Mucosa of rectum (tissue), 2 donors: ENCODE measurements around the gene APIP.

Experiments
- H3K27ac ChIP-seq, 2 donors: one replicate each; pipeline ENCODE4 v1.7.0; 2013; ENCODE audit warnings: inconsistent platforms in 2 of 2, low read depth in 2 of 2, low read length in 2 of 2
- H3K27me3 ChIP-seq, 2 donors: one replicate each; pipeline ENCODE4 v1.7.0; 2013; ENCODE audit warnings: low read length in 2 of 2; ENCODE audit not compliant: control insufficient read depth in 2 of 2, insufficient read depth in 2 of 2
- H3K36me3 ChIP-seq, 2 donors: one replicate each; pipeline ENCODE4 v1.7.0; 2013; ENCODE audit warnings: low read length in 2 of 2; ENCODE audit not compliant: control insufficient read depth in 2 of 2, insufficient read depth in 2 of 2
- H3K4me1 ChIP-seq, 2 donors: one replicate each; pipeline ENCODE4 v1.7.0; 2013; ENCODE audit warnings: low read length in 2 of 2, mild to moderate bottlenecking in 1 of 2; ENCODE audit not compliant: control insufficient read depth in 2 of 2, insufficient read depth in 2 of 2
- H3K4me3 ChIP-seq, 2 donors: one replicate each; pipeline ENCODE4 v1.7.0; 2013; ENCODE audit warnings: low read length in 2 of 2
- H3K9ac ChIP-seq, 2 donors: one replicate each; pipeline ENCODE4 v1.7.0; 2013; ENCODE audit warnings: low read length in 2 of 2, low read depth in 1 of 2, mild to moderate bottlenecking in 1 of 2
- H3K9me3 ChIP-seq, 2 donors: one replicate each; pipeline ENCODE4 v1.7.0; 2013; ENCODE audit warnings: low read length in 2 of 2; ENCODE audit not compliant: control insufficient read depth in 2 of 2
- donor health status: healthy.
- donor health status: Normal muscosa, but diverticular disease.

Gene APIP

DNA sequence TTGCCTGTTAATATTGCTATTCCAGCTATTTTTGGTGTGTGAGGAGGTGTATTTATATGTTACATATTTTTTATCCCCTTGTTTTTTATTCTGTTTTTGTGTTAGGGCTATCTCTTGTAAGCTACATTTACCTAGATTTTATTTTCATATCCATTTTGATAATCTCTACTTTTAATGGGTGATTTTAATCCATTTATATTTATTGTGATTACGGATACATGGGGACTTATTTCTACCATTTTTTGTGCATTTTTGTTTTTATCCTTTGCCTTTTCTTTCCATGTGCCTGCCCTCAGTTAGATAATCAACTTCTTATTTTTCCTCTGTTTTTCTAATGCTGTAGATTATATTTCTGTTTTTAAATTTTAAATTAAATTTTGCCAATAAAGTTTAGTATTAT lies 28.5 kb upstream of the APIP start:
- H3K4me1 ChIP-seq = no peaks in the 10 kb centered on the region
- no peaks in the 10 kb centered on the region for H3K9me3 ChIP-seq
- H3K27me3 ChIP-seq = no peaks in the 10 kb centered on the region
- H3K9ac ChIP-seq = no peak overlapping the region
- peaks cover 0 to 2% of the 10 kb centered on the region in 2 donors for H3K36me3 ChIP-seq
- no peak overlapping the region for H3K4me3 ChIP-seq
- no peak overlapping the region for H3K27ac ChIP-seq

DNA sequence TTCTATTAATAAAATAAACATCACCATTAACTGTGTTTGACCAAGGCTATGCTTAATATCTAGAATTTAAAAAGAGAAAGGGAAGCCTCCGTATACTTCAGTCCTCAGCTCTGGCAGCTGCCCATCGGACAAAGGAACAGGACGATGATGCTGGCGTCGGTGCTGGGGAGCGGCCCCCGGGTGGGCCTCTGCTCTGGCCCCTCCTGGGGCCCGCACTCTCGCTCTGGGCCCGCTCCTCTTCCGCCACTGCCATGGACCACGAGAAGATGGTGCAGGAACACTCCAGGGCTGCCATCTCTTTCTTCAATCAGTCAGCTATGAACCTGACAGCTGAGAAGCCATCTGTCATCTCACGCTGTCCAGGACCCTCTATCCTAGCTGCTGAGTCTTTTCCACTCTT lies 25.5 kb upstream of the APIP start:
- Histone ChIP-seq H3K36me3 (peaks cover 0 to 2% of the 10 kb centered on the region in 2 donors), H3K27me3 (no peaks in the 10 kb centered on the region), H3K4me3 (no peak overlapping the region), H3K27ac (no peak overlapping the region), H3K9ac (no peak overlapping the region), H3K4me1 (no peaks in the 10 kb centered on the region), H3K9me3 (no peaks in the 10 kb centered on the region)

DNA sequence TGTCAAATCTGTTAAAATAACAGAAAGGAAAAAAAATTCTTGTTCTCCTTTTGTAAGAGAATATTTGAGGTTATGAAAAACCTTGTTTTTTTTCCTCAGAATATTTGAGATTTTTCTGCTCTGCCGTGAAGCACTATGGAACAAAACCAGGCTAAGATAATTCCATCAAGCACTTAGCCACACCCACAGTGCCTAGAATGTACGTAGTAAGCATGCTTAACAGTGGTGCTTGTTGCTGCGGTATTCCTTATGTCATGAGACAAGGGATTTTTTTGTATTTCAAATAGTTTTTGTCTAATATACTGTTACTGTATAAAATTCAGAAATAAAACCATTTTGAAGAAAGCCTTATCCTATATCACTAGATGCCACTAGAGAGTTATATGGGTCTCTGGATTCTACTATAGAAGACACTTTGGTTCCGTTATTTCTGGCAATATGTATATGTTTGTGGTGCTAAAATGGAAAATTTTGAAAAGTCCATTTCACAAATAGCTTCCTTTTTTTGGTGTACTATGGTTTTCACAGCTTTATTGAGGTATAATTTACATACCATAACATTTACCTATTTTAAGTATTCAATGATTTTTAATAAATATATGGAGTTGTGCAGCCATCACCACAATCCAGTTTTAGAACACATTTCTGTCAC lies 24.0 kb upstream of the APIP start:
- H3K9me3 ChIP-seq = no peaks in the 10 kb centered on the region
- no peak overlapping the region for H3K27ac ChIP-seq
- no peak overlapping the region for H3K4me3 ChIP-seq
- no peaks in the 10 kb centered on the region for H3K27me3 ChIP-seq
- H3K36me3 ChIP-seq = peaks cover 0 to 2% of the 10 kb centered on the region in 2 donors
- no peaks in the 10 kb centered on the region for H3K4me1 ChIP-seq
- H3K9ac ChIP-seq = no peak overlapping the region

DNA sequence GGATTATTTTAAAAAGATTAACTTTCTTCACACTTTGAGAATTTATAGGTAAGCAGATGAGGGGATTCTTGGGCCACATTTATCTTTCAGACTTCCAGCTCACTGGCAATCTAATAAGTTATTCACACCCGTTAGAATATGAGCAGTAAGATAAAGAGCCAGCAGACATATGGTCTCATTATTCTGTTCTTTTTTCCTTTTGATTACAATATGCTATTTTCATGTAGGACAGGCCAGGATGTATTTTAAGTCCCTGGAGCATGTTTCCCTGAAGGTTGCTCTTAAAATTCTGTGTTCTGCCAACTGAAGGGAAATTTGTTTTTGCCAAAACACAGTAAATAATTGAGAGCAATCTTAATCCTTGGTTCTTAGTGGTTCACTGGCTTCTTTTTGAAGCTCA lies 22.4 kb upstream of the APIP start:
- H3K4me1 ChIP-seq = no peaks in the 10 kb centered on the region
- H3K9me3 ChIP-seq = no peaks in the 10 kb centered on the region
- H3K9ac ChIP-seq = no peak overlapping the region
- H3K27ac ChIP-seq = no peak overlapping the region
- peaks cover 0 to 7% of the 10 kb centered on the region in 2 donors for H3K36me3 ChIP-seq
- H3K27me3 ChIP-seq = no peaks in the 10 kb centered on the region
- H3K4me3 ChIP-seq = no peak overlapping the region

DNA sequence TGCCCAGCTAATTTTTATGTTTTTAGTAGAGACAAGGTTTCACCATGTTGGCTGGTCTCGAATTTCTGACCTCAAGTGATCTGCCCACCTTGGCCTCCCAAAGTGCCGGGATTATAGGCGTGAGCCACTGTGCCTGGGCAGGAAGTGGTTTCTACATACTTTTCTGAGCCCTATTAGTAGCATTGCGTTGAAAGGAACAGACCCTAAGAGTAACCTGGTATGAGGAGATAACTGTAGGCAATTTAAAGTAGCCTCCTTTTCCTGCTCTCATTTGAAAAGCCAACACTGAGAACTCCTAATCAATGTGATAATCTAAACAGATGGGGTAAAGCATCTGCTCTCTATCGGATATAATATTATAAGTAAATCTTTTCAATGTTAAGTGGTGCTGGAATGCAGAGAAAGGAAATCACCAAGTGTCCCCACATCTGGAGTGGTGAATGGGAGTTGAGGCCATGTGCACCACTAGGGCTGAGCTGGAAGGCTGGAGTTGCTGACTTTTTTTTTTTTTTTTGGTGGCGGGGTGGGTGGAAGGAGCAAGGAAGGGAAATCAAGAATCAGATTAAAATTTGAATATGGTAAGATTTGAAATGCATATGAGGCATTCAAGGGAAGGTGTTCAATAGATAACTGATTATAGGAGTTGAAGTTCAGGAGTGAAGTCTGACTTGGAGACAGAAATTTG lies 20.9 kb upstream of the APIP start:
- Histone ChIP-seq H3K4me3 (no peak overlapping the region), H3K27me3 (no peaks in the 10 kb centered on the region), H3K4me1 (no peaks in the 10 kb centered on the region), H3K36me3 (peaks cover 5 to 7% of the 10 kb centered on the region in 2 donors), H3K27ac (no peak overlapping the region), H3K9me3 (no peaks in the 10 kb centered on the region), H3K9ac (no peak overlapping the region)

DNA sequence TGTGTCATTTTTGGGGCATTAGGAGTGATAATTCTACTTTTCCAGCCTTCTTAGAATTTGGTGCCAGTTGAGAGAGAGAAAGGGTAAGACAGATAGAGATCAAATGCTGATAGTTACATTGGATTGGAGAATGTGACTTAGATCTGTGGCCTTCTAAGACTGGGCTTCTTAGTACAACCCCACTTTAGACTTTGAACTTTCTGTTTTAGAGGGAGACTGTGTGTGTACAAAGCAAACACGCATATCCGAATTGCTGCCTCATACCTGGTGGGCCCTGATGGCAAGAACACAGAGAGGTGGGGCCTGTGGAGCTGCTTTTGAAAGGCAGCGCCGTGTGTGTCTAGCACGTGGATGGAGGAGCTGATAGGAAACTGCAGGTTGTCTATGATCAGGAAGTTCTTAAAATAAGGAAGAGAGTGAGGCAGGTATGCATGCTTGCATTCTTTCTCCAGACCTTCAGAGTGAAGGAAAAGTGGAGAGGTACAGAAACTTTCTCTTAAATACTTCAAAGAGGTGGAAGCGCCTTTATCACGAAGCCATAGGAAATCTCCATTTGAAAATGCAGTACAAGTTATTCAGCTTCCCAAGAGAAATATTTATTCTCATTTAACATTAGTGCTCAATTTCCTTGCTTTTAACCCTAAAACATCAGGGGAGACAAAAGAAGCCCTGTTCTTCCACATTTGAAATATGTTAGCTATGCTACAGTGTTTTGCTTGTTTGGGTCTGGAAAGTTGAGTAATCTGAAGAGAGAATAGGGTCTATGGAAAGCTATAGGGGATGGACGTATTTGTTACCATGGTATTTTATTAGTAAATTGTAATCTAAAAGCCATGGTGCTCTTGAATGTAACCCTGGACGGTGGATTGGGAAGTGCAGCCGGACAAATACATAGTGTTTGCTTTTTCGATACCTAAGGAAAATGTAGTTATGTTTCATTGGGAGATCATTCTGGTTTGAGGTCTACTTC lies 13.9 kb upstream of the APIP start:
- Histone ChIP-seq H3K9me3 (no peaks in the 10 kb centered on the region), H3K36me3 (peaks cover 5% of the 10 kb centered on the region in 2 donors), H3K4me1 (peaks cover 0 to 4% of the 10 kb centered on the region in 2 donors), H3K9ac (no peak overlapping the region), H3K4me3 (no peak overlapping the region), H3K27ac (no peak overlapping the region), H3K27me3 (no peaks in the 10 kb centered on the region)

DNA sequence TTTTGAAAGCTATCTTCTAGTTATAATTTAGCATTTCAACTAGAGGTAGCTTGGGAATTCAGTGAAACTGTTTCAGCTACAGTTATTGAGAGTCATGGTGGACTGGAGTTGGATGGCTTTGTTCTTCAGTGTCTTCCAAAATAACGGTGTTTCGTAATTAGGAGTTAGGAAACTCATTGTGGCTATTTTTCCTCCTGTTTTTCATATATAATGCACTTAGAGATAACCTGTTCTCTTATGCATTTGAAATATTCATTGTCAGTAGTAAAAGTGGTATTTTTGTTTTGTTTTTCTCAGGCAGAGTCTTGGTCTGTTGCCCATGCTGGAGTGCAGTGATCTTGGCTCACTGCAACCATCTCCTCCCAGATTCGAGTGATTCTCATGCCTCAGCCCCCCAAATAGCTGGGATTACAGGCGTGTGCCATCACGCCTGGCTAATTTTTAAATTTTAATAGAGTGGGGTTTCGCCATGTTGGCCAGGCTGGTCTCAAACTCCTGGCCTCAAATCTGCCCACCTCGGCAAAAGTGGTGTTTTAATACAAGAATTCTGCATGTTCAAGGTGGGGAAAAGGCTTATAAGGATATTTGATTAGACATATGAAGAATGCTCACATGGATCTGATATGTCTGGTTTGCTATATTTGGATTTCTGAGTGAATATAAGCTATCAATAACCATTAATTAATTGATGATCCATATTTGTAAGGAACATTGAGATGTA lies 12.9 kb upstream of the APIP start:
- H3K27me3 ChIP-seq = no peaks in the 10 kb centered on the region
- H3K36me3 ChIP-seq = peaks cover 3 to 5% of the 10 kb centered on the region in 2 donors
- H3K4me1 ChIP-seq = peaks cover 2 to 4% of the 10 kb centered on the region in 2 donors
- H3K9me3 ChIP-seq = no peaks in the 10 kb centered on the region
- no peak overlapping the region for H3K27ac ChIP-seq
- H3K4me3 ChIP-seq = no peak overlapping the region
- H3K9ac ChIP-seq = no peak overlapping the region

DNA sequence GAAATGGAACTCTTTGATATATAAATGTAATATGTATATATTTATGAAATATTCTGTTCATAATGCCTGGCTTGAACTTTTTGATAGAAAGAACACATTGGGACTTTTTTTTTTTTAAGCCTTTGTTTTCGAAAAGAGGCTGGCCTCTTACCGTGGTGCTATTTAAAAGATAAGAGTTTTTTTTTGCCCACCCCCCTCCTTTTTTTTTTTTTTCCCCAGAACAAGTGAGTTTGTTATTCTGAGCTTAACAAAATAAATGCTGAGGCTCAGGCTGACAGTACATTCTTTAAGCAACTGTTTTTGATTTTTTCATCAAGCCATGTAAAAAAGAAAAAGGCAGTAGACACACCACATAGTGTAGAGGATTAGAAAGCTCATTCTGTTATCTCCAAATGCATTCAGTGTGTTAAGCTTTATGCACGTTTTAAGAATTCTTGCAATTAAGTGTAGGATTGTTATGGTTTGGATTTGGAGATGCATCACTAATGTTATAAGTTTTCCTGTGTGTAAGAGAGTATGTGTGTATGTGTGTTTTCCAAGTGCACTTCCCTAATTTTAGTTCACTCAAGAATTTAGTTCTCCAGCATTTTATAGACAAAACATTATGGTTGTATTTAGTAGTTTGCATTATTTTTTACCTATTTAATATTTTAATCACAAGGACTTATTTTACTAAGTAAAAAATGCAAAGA lies 12.2 kb upstream of the APIP start:
- H3K27ac ChIP-seq = no peak overlapping the region

DNA sequence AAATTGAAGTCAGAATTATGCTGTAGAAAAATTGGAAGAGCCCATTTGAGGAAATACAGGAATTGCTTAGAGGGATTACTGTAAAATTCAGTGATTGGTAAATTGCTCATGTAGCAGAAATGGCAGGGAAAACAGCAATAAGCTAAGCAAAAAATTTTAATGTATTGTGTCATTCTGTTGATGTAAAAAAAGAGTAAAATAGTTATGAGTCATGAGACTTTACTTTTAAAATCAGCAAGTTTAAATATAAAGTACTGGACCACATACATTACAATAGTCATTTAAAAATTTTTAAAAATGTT lies 10.6 kb upstream of the APIP start:
- no peaks in the 10 kb centered on the region for H3K9me3 ChIP-seq
- peaks cover 2 to 4% of the 10 kb centered on the region in 2 donors for H3K4me1 ChIP-seq
- H3K4me3 ChIP-seq = no peak overlapping the region
- H3K27me3 ChIP-seq = no peaks in the 10 kb centered on the region
- H3K27ac ChIP-seq = no peak overlapping the region
- H3K36me3 ChIP-seq = no peaks in the 10 kb centered on the region
- H3K9ac ChIP-seq = no peak overlapping the region

More for the DNA sequence above, 12.2 kb upstream of the APIP start:
- H3K9me3 ChIP-seq = no peaks in the 10 kb centered on the region
- H3K36me3 ChIP-seq = peaks cover 0 to 5% of the 10 kb centered on the region in 2 donors
- H3K4me1 ChIP-seq = peaks cover 2 to 4% of the 10 kb centered on the region in 2 donors
- no peaks in the 10 kb centered on the region for H3K27me3 ChIP-seq
- no peak overlapping the region for H3K4me3 ChIP-seq
- no peak overlapping the region for H3K9ac ChIP-seq
